GM19238 (cell line): ENCODE measurements around the gene PRKRIP1.
"Not testable (repeated sequence)": the region's sequence is repeated elsewhere in the genome, so short reads cannot be mapped to it uniquely, and the experiment has no call there.

Experiments
- DNase-seq: peaks from one replicate; pipeline ENCODE4 v3.0.0; 2011; ENCODE audit warnings: low spot score; ENCODE audit not compliant: insufficient read length

Gene PRKRIP1

DNA sequence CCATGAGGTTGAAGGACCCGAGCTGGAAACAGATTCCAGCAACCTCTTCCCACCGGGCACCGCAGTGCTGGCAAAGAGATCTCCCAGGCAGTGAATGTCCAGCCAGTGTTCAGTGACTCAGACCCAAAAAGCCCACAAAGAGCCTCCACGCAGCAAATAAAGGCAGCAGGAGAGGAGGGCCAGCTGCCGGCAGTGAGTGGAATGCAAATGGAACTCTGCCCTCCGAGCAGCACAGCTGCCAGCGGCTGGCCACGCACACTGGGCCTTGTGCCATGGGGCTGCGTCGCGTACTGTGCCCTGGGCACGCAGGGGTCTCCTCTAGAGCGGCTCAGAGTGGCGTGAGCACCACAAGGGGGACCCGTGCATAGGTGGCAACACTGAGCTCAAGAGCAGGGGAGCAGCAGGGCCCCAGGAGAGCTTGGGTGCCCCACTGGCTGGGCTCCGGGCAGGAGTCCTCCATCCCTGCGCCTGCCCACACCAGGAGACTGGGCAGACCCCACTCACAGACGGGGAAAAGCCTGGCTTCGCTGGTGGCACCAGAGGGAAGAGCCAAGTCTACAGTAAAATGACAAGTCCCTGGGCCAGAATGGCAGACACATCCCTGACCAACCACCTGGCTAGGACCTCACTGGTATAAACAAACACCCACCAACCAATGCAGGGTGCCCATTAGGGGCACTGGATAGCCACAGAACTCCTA is 78.7 kb downstream of the PRKRIP1 start:
- not testable (repeated sequence) for DNase-seq
